ENCODE results near the gene CDYL2.

- no peak for TF ChIP-seq CTCF (IDR thresholded peaks at IDR 0.05)
- TF ChIP-seq POLR2A (IDR thresholded peaks at IDR 0.05): no peak
Measured at GRCh38 chr16:80663078-80663477, 141.3 kb downstream of the CDYL2 start.
